GM12878 (cell line): ENCODE results near the gene SLC66A1. TPM values are rescaled to one million over a fixed set of nuclear protein-coding genes. Genes with fewer than 3 reads are reported as not detected.

Experiments
- ATAC-seq: fragments of 200-7000 bp; cut with Tn5 transposase; 3 replicates; pipeline ENCODE4 v1.9.1; 2020; ENCODE audit warnings: mild to moderate bottlenecking, moderate library complexity
- BruUV-seq: library from RNA; stranded (reverse); fragments of 400-500 nt; replicated peaks from 2 replicates; lab custom pipeline; 2021; lab: Mats Ljungman, UMichigan
- CTCF ChIA-PET: fragments of 300-600 bp; sonication (Branson Sonifier 250); formaldehyde crosslinking; extraction: SDS; loops from one replicate; lab custom pipeline; 2021; ENCODE audit warnings: inconsistent platforms; lab: Yijun Ruan, JAX
- POLR2A ChIA-PET: fragments of 350-600 bp; formaldehyde crosslinking; extraction: SDS; loops from one replicate; lab custom pipeline; 2021; ENCODE audit warnings: inconsistent platforms; lab: Charles Lee
- RAD21 ChIA-PET: fragments of 300-600 bp; sonication (Branson Sonifier 250); formaldehyde crosslinking; loops from one replicate; lab custom pipeline; 2023; ENCODE audit warnings: antibody characterized with exemption; ENCODE audit not compliant: unreplicated experiment; lab: Charles Lee
- SMC1A ChIA-PET: fragments of 300-600 bp; sonication (Branson Sonifier 250); formaldehyde crosslinking; loops from one replicate; lab custom pipeline; 2023; ENCODE audit not compliant: unreplicated experiment, uncharacterized antibody; lab: Charles Lee
- DNase-seq: peaks from one replicate; pipeline ENCODE4 v3.0.0-alpha.2; 2011; ENCODE audit warnings: low read depth, low spot score
- FAIRE-seq: peaks from 3 replicates; lab custom pipeline; 2011; peaks lifted over from hg19 to GRCh38; lab: Jason Lieb, UNC
- H2AFZ ChIP-seq: 2 replicates; pipeline ENCODE4 v1.6.0; 2011; ENCODE audit warnings: low read depth, low read length, control low read depth; ENCODE audit not compliant: control insufficient read depth
- H3K27ac ChIP-seq: 2 replicates; pipeline ENCODE4 v1.5.1; 2011; ENCODE audit warnings: control low read depth; ENCODE audit not compliant: control insufficient read depth, insufficient read depth
- H3K27me3 ChIP-seq, 2 experiments: replicated peaks in 1 of 2; 2 replicates each; pipeline versions ENCODE4 v1.6.0 to v1.6.1; 2011; ENCODE audit warnings: low read length in 1 of 2; ENCODE audit not compliant: control insufficient read depth in 2 of 2, insufficient read depth in 2 of 2
- H3K36me3 ChIP-seq, 2 experiments: 2 replicates each; pipeline ENCODE4 v1.5.1; 2011; ENCODE audit warnings: low read length in 1 of 2; ENCODE audit not compliant: control insufficient read depth in 2 of 2, insufficient read depth in 2 of 2
- H3K4me1 ChIP-seq: 2 replicates; pipeline ENCODE4 v1.6.1; 2011; ENCODE audit warnings: mild to moderate bottlenecking, low read length, moderate library complexity, mixed read lengths; ENCODE audit not compliant: control insufficient read depth, insufficient read depth
- H3K4me2 ChIP-seq: 2 replicates; pipeline ENCODE4 v1.6.0; 2011; ENCODE audit warnings: control low read depth; ENCODE audit not compliant: control insufficient read depth, insufficient read depth
- H3K4me3 ChIP-seq: fragments of 200-600 bp; sonication (generic); 2 replicates; pipeline ENCODE4 v1.5.1; 2016
- H3K79me2 ChIP-seq: 2 replicates; pipeline ENCODE4 v1.6.0; 2011; ENCODE audit warnings: low read length; ENCODE audit not compliant: control insufficient read depth, insufficient read depth
- H3K9ac ChIP-seq: 2 replicates; pipeline ENCODE4 v1.8.0; 2011; ENCODE audit warnings: low read length, control low read depth, mixed read lengths; ENCODE audit not compliant: control insufficient read depth, insufficient read depth
- H3K9me3 ChIP-seq: replicated peaks from 3 replicates; pipeline ENCODE4 v1.5.1; 2011; ENCODE audit warnings: mild to moderate bottlenecking, low read length; ENCODE audit not compliant: control insufficient read depth, insufficient read depth
- H4K20me1 ChIP-seq: 2 replicates; pipeline ENCODE4 v1.6.0; 2011; ENCODE audit not compliant: control insufficient read depth, insufficient read depth
- CBX3 ChIP-seq: fragments of 200-600 bp; sonication (generic); IDR thresholded peaks from 2 replicates; pipeline ENCODE4 v1.6.1; 2016; ENCODE audit warnings: low read depth, borderline replicate concordance
- CBX5 ChIP-seq: sonication (generic); IDR thresholded peaks from 2 replicates; pipeline ENCODE4 v1.6.1; 2016; ENCODE audit warnings: low read depth, moderate library complexity, mild to moderate bottlenecking, inconsistent platforms
- E4F1 ChIP-seq: fragments of 450-650 bp; IDR thresholded peaks from 2 replicates; pipeline ENCODE4 v1.6.1; 2018; ENCODE audit warnings: borderline replicate concordance, mild to moderate bottlenecking; ENCODE audit not compliant: partially characterized antibody
- ESRRA ChIP-seq: IDR thresholded peaks from 2 replicates; pipeline ENCODE4 v1.6.1; 2012; ENCODE audit warnings: mild to moderate bottlenecking, low read length, improper control_type of control experiment
- FOS ChIP-seq: IDR thresholded peaks from 3 replicates; pipeline ENCODE4 v1.6.1; 2011; ENCODE audit warnings: borderline replicate concordance; ENCODE audit not compliant: insufficient read length; ENCODE audit errors: extremely low read depth
- FOXK2 ChIP-seq: fragments of 450-650 bp; IDR thresholded peaks from 2 replicates; pipeline ENCODE4 v1.6.1; 2017; ENCODE audit warnings: mild to moderate bottlenecking, moderate library complexity
- JUNB ChIP-seq: IDR thresholded peaks from 2 replicates; pipeline ENCODE4 v1.6.1; 2016; ENCODE audit warnings: antibody characterized with exemption, mild to moderate bottlenecking
- POLR2A ChIP-seq: IDR thresholded peaks from 2 replicates; pipeline ENCODE4 v1.6.1; 2011; ENCODE audit warnings: low read depth, mild to moderate bottlenecking, low read length
- RBBP5 ChIP-seq: fragments of 200-600 bp; sonication (generic); conservative IDR thresholded peaks from 2 replicates; pipeline ENCODE4 v1.6.1; 2016
- ZZZ3 ChIP-seq: IDR thresholded peaks from 2 replicates; pipeline ENCODE4 v1.6.1; 2011; ENCODE audit warnings: low read depth; ENCODE audit not compliant: control insufficient read depth, insufficient read length
- WGBS: methylation state at CpG from one replicate; pipeline ENCODE4 v1.1.6; 2016; ENCODE audit warnings: low lambda C conversion rate; ENCODE audit not compliant: insufficient replicate concordance, insufficient coverage; ENCODE audit errors: missing lambda C conversion rate; 5-methylcytosine and 5-hydroxymethylcytosine counted together
- in situ Hi-C: fragments of 300-500 bp; cut with MboI; formaldehyde crosslinking; loops from 9 replicates; pipeline ENCODE4 v1.14.3; 2018; ENCODE audit warnings: mixed read lengths
- intact Hi-C: fragments of 100-400 bp; cut with micrococcal nuclease; formaldehyde crosslinking; loops from one replicate; pipeline ENCODE4 v1.14.2; 2022; ENCODE audit not compliant: unreplicated experiment
- polyA plus RNA-seq, 11 experiments: library from polyadenylated mRNA; depleted of rRNA in 4 of 11; unstranded in 6 of 11; stranded (reverse) in 5 of 11; fragments of >200 nt; fragmentation: Nextera tagmentation in 4 of 11; fragmentation: Illumina TruSeq in 1 of 11; extraction: Ambion mirVana in 4 of 11; extraction: Trizol in 1 of 11; gene quantifications; 1 replicate in 1 of 11; 2 replicates in 10 of 11; pipeline versions ENCODE4 v1.2.1 to v1.2.3, GENCODE V29; 2011 to 2016; ENCODE audit warnings: inconsistent platforms in 2 of 11, missing spikeins in 2 of 11, low read depth in 1 of 11
- total RNA-seq, 4 experiments: library from RNA; depleted of rRNA in 3 of 4; stranded (reverse); fragments of >200 nt in 3 of 4; fragmentation: Illumina TruSeq in 1 of 4; extraction: Trizol in 1 of 4; gene quantifications; 2 replicates each; pipeline versions ENCODE4 v1.2.1 to v1.2.3, GENCODE V29; 2013 to 2021

SLC66A1 gene
- total and polyA plus RNA-seq, 10 of the 15 experiments (the other 5 are each of a cell fraction or from before 2014, with no cell fraction given), result 0.58 to 22.0 (median 10.2) TPM

GRCh38 chr1:19262744-19263143 is 49.4 kb upstream of the SLC66A1 start:
- POLR2A ChIA-PET, result no interaction called here
- peak; percentile 17 for ATAC-seq
- CTCF ChIA-PET, result no interaction called here
- FAIRE-seq, result no peak
- RAD21 ChIA-PET, result no interaction called here
- no peaks in the 10 kb centered on the region for H4K20me1 ChIP-seq
- H3K4me2 ChIP-seq, result no peak overlapping the region
- H3K4me1 ChIP-seq, result no peaks in the 10 kb centered on the region
- no TSS peak for BruUV-seq
- intact Hi-C loops, result no loop called here
- no peak overlapping the region for H3K27ac ChIP-seq
- in situ Hi-C loops, result no loop called here
- no peaks in the 10 kb centered on the region for H3K27me3 ChIP-seq
- no peak overlapping the region for H3K4me3 ChIP-seq
- H3K9me3 ChIP-seq, result no peaks in the 10 kb centered on the region
- TF ChIP-seq RBBP5 (no peak), POLR2A (peak; percentile 32; the same call in 1 of the 2 replicates)
- no peak overlapping the region for H2AFZ ChIP-seq
- H3K9ac ChIP-seq, result no peak overlapping the region
- H3K36me3 ChIP-seq, result peaks cover 19 to 22% of the 10 kb centered on the region in 2 experiments; a peak in 3 of 4 replicates
- no peaks in the 10 kb centered on the region for H3K79me2 ChIP-seq
- SMC1A ChIA-PET, result no interaction called here
- WGBS, result 76% methylated on average over 5 of the region's 5 CpGs
- DNase-seq, result no peak

GRCh38 chr1:19268445-19268844 is 43.7 kb upstream of the SLC66A1 start:
- H3K4me3 ChIP-seq, result no peak overlapping the region
- H4K20me1 ChIP-seq, result no peaks in the 10 kb centered on the region
- no TSS peak for BruUV-seq
- SMC1A ChIA-PET, result interaction anchor here (1.2 kb wide), 1 partner anchor 20 kb away, joined by 3 read pairs; no protein-coding TSS in a partner anchor
- FAIRE-seq (no peak), DNase-seq (no peak), ATAC-seq (no peak)
- no peaks in the 10 kb centered on the region for H3K4me1 ChIP-seq
- no peak overlapping the region for H3K9ac ChIP-seq
- intact Hi-C loops, result no loop called here
- RAD21 ChIA-PET, result interaction anchor here (1.2 kb wide), 1 partner anchor 386 kb away, joined by 5 read pairs; no protein-coding TSS in a partner anchor
- in situ Hi-C loops, result no loop called here
- no peaks in the 10 kb centered on the region for H3K27me3 ChIP-seq
- POLR2A ChIA-PET, result interaction anchor here (0.6 kb wide), 1 partner anchor 78 kb away, joined by 3 read pairs; no protein-coding TSS in a partner anchor
- CTCF ChIA-PET, result interaction anchor here (1.2 to 1.3 kb wide), 3 partner anchors 385 to 392 kb away, joined by 3 to 4 read pairs (median 3); no protein-coding TSS in a partner anchor
- H3K27ac ChIP-seq, result no peak overlapping the region
- no peak overlapping the region for H3K4me2 ChIP-seq
- H3K9me3 ChIP-seq, result no peaks in the 10 kb centered on the region
- H3K79me2 ChIP-seq, result no peaks in the 10 kb centered on the region
- no peak overlapping the region for H2AFZ ChIP-seq
- H3K36me3 ChIP-seq, result no peaks in the 10 kb centered on the region
- TF ChIP-seq FOS (no peak), CBX3 (no peak), CBX5 (no peak), JUNB (no peak), ZZZ3 (no peak), FOXK2 (no peak), E4F1 (no peak), ESRRA (no peak)
- WGBS, result 53% methylated on average over 11 of the region's 11 CpGs
